Cardiac fibroblast (primary cell): ENCODE results near the gene SLC25A6.
"Not testable (repeated sequence)": the region's sequence is repeated elsewhere in the genome, so short reads cannot be mapped to it uniquely, and the experiment has no call there.

ENCODE experiments used
- DNase-seq, 2 donors: peaks; one replicate each; pipeline versions ENCODE4 v3.0.0 to v3.0.0-alpha.2; 2010; ENCODE audit warnings: low read depth in 2 of 2
- H3K4me3 ChIP-seq, 2 donors: replicated peaks in 1 of 2; 1 replicate in 1 of 2; 2 replicates in 1 of 2; pipeline ENCODE4 v1.5.1; 2011; ENCODE audit warnings: low read depth in 2 of 2, low read length in 2 of 2, mild to moderate bottlenecking in 2 of 2, moderate library complexity in 1 of 2
- TF ChIP-seq, protein P1 (sequence below): IDR thresholded peaks from one replicate; pipeline ENCODE4 v1.5.1; 2011; ENCODE audit warnings: low read depth, mild to moderate bottlenecking, low read length, inconsistent platforms

The SLC25A6 gene

DNA sequence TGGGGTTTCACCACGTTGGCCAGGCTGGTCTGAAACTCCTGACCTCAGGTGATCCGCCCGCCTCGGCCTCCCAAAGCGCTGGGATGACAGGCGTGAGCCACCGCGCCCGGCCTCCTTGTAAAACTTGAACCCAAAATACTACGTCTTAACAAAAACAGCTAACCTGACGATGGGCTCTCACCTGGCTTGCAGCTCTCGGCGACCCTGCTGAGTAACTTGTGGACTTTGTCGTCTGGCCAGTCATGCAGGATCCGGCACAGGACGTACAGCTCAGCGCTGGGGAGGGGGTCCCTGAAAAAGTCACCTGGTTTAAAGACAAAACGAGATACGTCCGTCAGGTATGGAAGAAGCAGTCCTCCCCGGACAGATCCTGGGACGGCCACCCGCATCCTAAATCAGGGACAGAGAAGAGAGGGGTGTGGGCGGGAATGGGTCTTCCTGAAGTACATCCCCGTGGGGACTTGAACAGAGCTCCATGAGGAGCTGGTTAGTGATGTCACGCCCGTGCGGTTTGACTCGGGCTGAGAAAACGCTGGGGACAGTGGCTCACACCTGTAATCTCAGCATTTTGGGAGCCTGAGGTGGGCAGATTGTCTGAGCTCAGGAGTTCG is 20.7 kb upstream of the SLC25A6 start:
- H3K4me3 ChIP-seq, result no peak overlapping the region
- DNase-seq, result no peak
- TF ChIP-seq, protein P1, sequence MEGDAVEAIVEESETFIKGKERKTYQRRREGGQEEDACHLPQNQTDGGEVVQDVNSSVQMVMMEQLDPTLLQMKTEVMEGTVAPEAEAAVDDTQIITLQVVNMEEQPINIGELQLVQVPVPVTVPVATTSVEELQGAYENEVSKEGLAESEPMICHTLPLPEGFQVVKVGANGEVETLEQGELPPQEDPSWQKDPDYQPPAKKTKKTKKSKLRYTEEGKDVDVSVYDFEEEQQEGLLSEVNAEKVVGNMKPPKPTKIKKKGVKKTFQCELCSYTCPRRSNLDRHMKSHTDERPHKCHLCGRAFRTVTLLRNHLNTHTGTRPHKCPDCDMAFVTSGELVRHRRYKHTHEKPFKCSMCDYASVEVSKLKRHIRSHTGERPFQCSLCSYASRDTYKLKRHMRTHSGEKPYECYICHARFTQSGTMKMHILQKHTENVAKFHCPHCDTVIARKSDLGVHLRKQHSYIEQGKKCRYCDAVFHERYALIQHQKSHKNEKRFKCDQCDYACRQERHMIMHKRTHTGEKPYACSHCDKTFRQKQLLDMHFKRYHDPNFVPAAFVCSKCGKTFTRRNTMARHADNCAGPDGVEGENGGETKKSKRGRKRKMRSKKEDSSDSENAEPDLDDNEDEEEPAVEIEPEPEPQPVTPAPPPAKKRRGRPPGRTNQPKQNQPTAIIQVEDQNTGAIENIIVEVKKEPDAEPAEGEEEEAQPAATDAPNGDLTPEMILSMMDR, result no peak

DNA sequence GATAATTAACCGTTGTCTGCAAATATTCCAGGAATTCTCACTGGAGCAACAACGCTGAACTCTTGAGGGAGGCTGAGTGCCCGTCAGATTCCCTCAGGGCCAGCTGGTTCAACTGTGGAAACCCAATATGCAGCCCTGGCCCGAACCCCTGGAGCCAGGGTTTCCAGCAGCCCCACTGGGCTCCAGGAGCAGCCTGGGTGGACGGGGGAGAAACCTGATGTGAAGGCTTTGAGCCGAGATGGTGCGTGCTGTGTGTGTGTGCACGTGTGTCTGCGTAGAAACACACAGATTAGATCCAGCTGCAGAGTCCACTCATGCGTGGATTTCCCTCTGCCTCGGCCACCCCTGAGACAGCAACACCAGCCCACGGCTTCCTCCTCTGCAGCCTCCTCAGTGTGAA is 19.4 kb upstream of the SLC25A6 start:
- DNase-seq, result no peak
- H3K4me3 ChIP-seq, result no peak overlapping the region
- TF ChIP-seq, protein P1, result no peak

DNA sequence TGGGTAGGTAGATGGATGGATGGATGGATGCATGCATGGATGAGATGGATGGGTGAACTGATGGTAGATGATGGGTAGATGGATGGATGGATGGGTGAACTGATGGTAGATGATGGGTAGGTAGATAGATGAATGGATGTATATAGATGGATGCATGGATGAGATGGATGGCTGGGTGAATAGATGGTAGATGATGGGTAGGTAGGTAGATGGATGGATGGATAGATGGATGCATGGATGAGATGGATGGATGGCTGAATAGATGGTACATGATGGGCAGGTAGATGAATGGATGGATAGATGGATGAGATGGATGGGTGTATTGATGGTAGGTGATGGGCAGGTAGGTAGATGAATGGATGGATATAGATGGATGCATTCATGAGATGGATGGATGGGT is 15.1 kb upstream of the SLC25A6 start:
- TF ChIP-seq, protein P1, result no peak
- DNase-seq, result no peak
- no peak overlapping the region for H3K4me3 ChIP-seq

DNA sequence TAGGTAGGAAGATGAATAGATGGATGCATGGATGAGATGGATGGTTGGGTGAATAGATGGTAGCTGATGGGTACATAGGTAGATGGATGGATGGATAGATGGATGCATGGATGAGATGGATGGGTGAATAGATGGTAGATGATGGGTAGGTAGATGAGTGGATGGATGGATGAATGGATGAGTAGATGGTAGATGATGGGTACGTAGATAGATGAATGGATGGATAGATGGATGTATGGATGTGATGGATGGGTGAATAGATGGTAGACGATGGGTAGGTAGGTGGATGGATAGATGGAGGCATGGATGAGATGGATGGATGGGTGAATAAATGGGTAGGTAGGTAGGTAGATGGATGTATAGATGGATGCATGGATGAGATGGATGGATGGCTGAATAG is 13.9 kb upstream of the SLC25A6 start:
- not testable (repeated sequence) for DNase-seq, H3K4me3 ChIP-seq

DNA sequence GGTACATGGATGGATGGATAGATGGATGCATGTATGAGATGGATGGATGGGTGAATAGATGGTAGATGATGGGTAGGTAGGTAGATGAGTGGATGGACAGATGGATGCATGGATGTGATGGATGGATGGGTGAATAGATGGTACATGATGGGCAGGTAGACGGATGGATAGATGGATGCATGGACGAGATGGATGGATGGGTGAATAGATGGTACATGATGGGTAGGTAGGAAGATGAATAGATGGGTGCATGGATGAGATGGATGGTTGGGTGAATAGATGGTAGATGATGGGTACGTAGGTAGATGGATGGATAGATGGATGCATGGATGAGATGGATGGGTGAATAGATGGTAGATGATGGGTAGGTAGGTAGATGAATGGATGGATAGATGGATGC is 12.0 kb upstream of the SLC25A6 start:
- DNase-seq, H3K4me3 ChIP-seq: not testable (repeated sequence)

DNA sequence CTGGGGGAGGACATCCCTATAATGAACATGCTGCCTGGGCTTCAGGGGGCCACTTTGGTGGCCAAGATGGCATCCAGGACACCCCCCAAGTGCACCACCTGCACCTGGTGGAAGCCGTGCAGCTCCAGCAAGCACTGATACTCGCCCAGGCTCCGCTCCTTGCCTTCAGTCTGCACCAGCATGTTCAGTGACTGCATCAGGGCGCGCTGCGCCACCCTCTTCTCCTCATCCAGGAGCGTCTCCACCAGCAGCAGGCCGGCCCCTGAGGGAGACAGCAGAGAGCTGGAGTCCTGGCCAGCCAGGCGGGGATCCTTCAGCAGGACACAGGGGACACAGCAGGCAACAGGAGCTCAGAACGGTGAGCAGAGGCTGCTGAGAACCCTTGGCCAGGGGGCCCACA is 11.3 kb upstream of the SLC25A6 start:
- TF ChIP-seq, protein P1, result no peak
- H3K4me3 ChIP-seq, result no peak overlapping the region
- no peak for DNase-seq

DNA sequence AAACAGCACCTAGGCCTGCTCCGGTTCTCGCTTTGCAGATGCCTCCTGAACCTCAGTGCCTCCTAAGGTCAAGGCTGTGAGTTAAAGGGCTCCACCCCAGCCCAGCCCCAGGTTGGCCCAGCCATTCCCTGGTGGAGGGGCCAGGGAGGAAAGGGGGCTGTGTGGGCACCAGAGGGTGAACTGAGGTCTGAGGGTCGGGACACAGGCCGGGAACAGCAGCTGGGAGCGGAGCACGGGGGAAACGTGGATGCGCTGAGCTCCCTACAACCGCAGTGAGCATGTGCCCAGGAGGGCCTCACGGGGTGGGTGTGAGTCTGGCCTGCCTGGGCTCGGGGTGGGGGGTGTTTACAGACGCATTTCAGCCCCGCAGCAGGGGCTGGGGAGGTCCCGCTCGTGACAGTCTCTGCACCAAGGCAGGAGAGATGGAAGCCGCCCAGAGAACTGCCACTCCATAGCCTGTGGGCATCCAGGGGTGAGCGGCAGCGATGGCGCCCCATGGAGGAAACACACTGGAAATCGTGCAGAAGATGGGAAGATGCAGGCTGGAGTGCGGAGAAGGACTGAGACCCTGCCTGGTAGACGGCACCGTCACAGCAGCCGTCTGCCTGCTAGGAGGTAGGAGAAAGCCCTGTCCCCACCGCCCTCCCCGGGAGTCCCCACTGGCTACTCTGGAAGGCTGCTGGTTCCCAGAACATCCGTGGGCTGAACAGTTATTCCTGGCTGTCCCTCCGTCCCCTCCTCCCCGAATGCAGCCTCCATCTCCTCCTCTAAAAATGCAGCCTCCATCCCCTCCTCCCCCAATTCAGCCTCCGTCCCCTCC is 9.9 kb upstream of the SLC25A6 start:
- no peak overlapping the region for H3K4me3 ChIP-seq
- no peak for DNase-seq
- TF ChIP-seq, protein P1, result no peak
